ENCODE data around the gene SYNJ1. TPM values are rescaled to one million over a fixed set of nuclear protein-coding genes. Genes with fewer than 3 reads are reported as not detected.
A peak's percentile ranks its signal among the peaks of the same experiment; 100 is the strongest.

The SYNJ1 gene
- total RNA-seq, 1 donor from 2014 or later = 4.1 TPM

- H3K36me3 ChIP-seq = peaks cover 56% of the 10 kb centered on the region
- H3K27me3 Mint-ChIP-seq (ENCODE audit: insufficient read depth, low read depth) = no peaks in the 10 kb centered on the region
- H3K4me1 Mint-ChIP-seq = no peaks in the 10 kb centered on the region
- no peak overlapping the region for H3K4me2 ChIP-seq
- no peak overlapping the region for H3K27ac ChIP-seq
- no peaks in the 10 kb centered on the region for H3K27me3 ChIP-seq
- no peak overlapping the region for H3K4me3 Mint-ChIP-seq
- H3K9ac ChIP-seq = no peak overlapping the region
- no peak for TF ChIP-seq CTCF (IDR thresholded peaks at IDR 0.05)
- no peak for TF ChIP-seq EZH2 (IDR thresholded peaks at IDR 0.05)
- no peak for TF ChIP-seq EZH2phosphoT487 (IDR thresholded peaks at IDR 0.05)
- H3K4me1 ChIP-seq = no peaks in the 10 kb centered on the region
- peaks cover 51% of the 10 kb centered on the region for H3K79me2 ChIP-seq (ENCODE audit: low read depth)
- no peak for DNase-seq (ENCODE audit: low spot score)
- H3K27ac Mint-ChIP-seq = no peak overlapping the region
- no peaks in the 10 kb centered on the region for H3F3A ChIP-seq (ENCODE audit: low read depth)
- no peaks in the 10 kb centered on the region for H3K9me3 ChIP-seq (ENCODE audit: low read depth)
- H3K4me3 ChIP-seq = no peak overlapping the region
- H3K9me3 Mint-ChIP-seq = no peaks in the 10 kb centered on the region
- H3K36me3 Mint-ChIP-seq = peaks cover 44% of the 10 kb centered on the region
- H4K20me1 ChIP-seq (ENCODE audit: low read depth) = peaks cover 58% of the 10 kb centered on the region
- no peak overlapping the region for H2AFZ ChIP-seq (replicated peaks)
These were observed 28.3 kb upstream of the SYNJ1 start for GRCh38 chr21:32756096-32756495.

GRCh38 chr21:32753818-32754585 lies 26.2 kb upstream of the SYNJ1 start:
- no peaks in the 10 kb centered on the region for H3K4me1 ChIP-seq
- H3K27me3 Mint-ChIP-seq (ENCODE audit: insufficient read depth, low read depth) = no peaks in the 10 kb centered on the region
- no peak overlapping the region for H3K27ac ChIP-seq
- H3K4me3 ChIP-seq = no peak overlapping the region
- H3K4me1 Mint-ChIP-seq = no peaks in the 10 kb centered on the region
- no peak overlapping the region for H3K27ac Mint-ChIP-seq
- H3K36me3 Mint-ChIP-seq = peaks cover 40% of the 10 kb centered on the region
- H3K4me2 ChIP-seq = no peak overlapping the region
- H3K9me3 Mint-ChIP-seq = no peaks in the 10 kb centered on the region
- no peak overlapping the region for H2AFZ ChIP-seq (replicated peaks)
- no peak for TF ChIP-seq EZH2phosphoT487 (IDR thresholded peaks at IDR 0.05)
- TF ChIP-seq CTCF (IDR thresholded peaks at IDR 0.05) = no peak
- no peak for TF ChIP-seq EZH2 (IDR thresholded peaks at IDR 0.05)
- no peak overlapping the region for H3K4me3 Mint-ChIP-seq
- peak overlapping the region; percentile 3 for H3K9ac ChIP-seq
- peaks cover 39% of the 10 kb centered on the region for H3K79me2 ChIP-seq (ENCODE audit: low read depth)
- no peaks in the 10 kb centered on the region for H3K9me3 ChIP-seq (ENCODE audit: low read depth)
- peaks cover 43% of the 10 kb centered on the region for H3K36me3 ChIP-seq
- peaks cover 59% of the 10 kb centered on the region for H4K20me1 ChIP-seq (ENCODE audit: low read depth)
- H3K27me3 ChIP-seq = no peaks in the 10 kb centered on the region
- no peaks in the 10 kb centered on the region for H3F3A ChIP-seq (ENCODE audit: low read depth)
- DNase-seq (ENCODE audit: low spot score) = no peak

- H3K27ac Mint-ChIP-seq = no peak overlapping the region
- Histone ChIP-seq H2AFZ (replicated peaks) (no peak overlapping the region), H3K4me3 (no peak overlapping the region), H3K4me1 (no peaks in the 10 kb centered on the region), H3K9ac (no peak overlapping the region), H3K27me3 (no peaks in the 10 kb centered on the region), H3K36me3 (peaks cover 36% of the 10 kb centered on the region), H3K79me2 (ENCODE audit: low read depth) (peaks cover 37% of the 10 kb centered on the region), H3K9me3 (ENCODE audit: low read depth) (no peaks in the 10 kb centered on the region), H3K27ac (no peak overlapping the region), H3F3A (ENCODE audit: low read depth) (peaks cover 3% of the 10 kb centered on the region), H4K20me1 (ENCODE audit: low read depth) (peaks cover 52% of the 10 kb centered on the region), H3K4me2 (no peak overlapping the region)
- no peaks in the 10 kb centered on the region for H3K9me3 Mint-ChIP-seq
- no peak overlapping the region for H3K4me3 Mint-ChIP-seq
- DNase-seq (ENCODE audit: low spot score) = no peak
- H3K27me3 Mint-ChIP-seq (ENCODE audit: insufficient read depth, low read depth) = no peaks in the 10 kb centered on the region
- TF ChIP-seq CTCF (IDR thresholded peaks at IDR 0.05) (no peak), EZH2 (IDR thresholded peaks at IDR 0.05) (no peak), EZH2phosphoT487 (IDR thresholded peaks at IDR 0.05) (no peak)
- H3K36me3 Mint-ChIP-seq = peaks cover 59% of the 10 kb centered on the region
- peaks cover 8% of the 10 kb centered on the region for H3K4me1 Mint-ChIP-seq
These were observed 22.6 kb upstream of the SYNJ1 start for GRCh38 chr21:32750405-32750804.

Measured in neural progenitor cell (in vitro differentiated cells).